HG03039 (cell line): ENCODE data around the gene CYP2C8.
"Not testable (repeated sequence)": the region's sequence is repeated elsewhere in the genome, so short reads cannot be mapped to it uniquely, and the experiment has no call there.

Experiments
- ATAC-seq: cut with Tn5 transposase; IDR thresholded peaks from one replicate; pipeline ENCODE4 v1.9.1; 2021; ENCODE audit warnings: mild to moderate bottlenecking, moderate library complexity; ENCODE audit not compliant: unreplicated experiment

The CYP2C8 gene

DNA sequence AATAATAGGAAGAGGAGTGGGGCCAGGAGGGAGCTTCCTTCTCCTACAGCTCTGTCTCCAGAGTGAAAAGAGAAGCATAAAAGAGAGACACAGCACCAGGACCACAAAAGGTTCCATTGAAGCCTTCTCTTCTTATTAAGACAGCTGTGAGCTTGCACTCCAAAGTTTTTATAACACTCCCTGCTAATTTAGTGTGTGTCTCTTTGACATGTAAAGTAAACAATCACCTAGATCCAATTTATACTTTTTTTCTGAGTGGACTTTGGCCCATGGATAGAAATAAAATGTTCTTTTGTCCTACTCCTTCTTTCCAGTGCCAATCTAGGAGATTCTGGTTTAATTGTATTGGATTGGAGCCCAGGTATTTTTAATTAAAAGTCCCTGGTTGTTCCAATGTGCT, at the start of gene CYP2C8:
TSS of gene CYP2C8 (minus strand) at position 212 of the 400 bp plus-strand sequence. CDS start at position 117, 95 bp downstream.
- ATAC-seq, result no peak

DNA sequence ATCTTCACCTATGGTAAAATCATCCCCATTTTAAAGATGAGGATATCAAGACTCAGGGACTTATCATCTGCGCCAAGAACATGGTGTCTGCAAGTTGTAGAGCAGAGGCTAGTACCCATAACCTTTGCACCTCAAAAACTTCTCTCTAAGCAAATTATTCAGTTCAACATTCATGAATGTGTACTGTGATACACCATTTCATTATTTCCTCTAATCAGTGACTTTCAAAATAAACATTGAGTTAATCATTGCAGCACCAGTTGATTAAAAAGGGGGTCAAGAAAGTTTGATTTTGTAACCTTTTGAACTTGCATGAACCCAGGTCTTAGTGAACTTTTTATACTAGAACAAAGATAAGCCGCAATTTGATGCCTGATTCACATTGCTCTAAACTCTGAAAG, 47.6 kb upstream of the CYP2C8 start:
- no peak for ATAC-seq

DNA sequence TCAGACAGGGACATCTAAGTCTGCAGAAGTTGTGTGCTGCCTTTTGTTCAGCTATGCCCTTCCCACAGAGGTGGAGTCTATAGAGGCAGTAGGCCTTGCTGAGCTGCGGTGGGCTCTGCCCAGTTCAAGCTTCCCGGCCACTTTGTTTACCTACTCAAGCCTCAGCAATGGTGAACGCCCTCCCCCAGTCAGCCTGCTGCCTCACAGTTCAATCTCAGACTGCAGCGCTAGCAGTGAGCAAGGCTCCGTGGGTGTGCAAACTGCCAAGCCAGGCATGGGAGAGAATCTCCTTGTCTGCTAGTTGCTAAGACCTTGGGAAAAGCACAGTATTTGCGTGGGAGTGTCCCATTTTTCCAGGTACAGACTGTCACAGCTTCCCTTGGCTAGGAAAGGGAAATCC, 41.5 kb upstream of the CYP2C8 start:
- not testable (repeated sequence) for ATAC-seq

DNA sequence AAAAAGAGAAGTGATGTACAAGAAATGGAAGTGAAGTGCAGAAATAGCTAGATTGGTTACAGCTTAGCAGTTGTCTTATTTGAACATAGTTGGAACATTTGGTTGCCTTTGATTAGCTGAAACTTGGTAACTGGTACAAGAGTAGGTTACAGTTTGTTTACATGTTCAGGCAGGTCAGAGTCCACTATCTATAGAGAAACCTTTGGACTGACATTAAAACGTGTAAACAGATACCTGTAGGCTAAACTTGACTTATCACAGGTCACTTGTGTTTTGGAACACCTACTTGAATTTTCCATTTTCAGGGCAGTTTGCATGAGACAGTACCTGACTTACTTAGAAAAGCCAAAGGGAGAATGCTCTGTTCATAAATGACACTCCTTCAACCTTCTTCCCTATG, 28.5 kb upstream of the CYP2C8 start:
- no peak for ATAC-seq

DNA sequence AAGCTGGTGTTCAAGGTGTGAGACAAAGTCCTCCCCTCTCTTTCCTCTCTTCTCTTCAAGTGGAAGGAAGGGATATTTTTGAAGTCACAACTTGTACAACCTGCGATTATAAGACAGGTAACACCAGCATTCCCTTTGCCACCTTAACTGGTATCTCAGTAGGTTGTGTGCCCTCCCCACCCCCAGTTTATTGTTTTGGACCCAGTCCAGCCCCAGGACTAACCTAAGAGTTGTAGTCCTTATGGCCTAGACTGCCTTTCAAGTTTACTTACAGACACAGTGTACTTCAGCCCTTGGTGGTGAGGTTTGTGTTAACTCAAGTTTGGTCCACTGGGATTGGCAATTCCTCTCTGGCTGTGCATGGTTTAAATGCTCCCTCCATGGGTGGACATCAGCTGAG, 26.8 kb upstream of the CYP2C8 start:
- no peak for ATAC-seq

DNA sequence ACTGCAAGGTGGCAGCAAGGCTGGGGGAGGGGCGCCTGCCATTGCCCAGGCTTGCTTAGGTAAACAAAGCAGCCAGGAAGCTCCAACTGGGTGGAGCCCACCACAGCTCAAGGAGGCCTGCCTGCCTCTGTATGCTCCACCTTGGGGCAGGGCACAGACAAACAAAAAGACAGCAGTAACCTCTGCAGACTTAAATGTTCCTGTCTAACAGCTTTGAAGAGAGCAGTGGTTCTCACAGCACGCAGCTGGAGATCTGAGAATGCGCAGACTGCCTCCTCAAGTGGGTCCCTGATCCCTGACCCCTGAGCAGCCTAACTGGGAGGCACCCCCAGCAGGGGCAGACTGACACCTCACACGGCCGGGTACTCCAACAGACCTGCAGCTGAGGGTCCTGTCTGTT, 10.3 kb upstream of the CYP2C8 start:
- ATAC-seq, result not testable (repeated sequence)

DNA sequence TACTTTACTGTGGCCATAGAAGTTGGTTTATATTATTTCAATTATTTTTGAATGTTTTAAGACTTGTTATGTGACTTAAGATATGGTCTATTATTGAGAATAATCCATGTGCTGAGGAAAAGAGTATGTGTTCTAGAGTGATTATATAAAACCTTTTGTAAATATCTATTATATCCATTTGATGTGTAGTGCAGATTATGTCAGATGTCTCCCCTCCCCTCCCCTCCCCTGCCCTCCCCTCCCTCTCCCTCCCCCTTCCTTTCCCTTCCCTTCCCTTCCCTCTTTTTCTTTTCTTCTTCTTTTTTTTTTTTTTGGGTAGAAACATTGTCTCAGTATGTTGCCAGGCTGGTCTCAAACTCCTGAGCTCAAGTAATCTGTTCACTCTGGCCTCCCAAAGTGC, 8.3 kb upstream of the CYP2C8 start:
- ATAC-seq, result no peak

DNA sequence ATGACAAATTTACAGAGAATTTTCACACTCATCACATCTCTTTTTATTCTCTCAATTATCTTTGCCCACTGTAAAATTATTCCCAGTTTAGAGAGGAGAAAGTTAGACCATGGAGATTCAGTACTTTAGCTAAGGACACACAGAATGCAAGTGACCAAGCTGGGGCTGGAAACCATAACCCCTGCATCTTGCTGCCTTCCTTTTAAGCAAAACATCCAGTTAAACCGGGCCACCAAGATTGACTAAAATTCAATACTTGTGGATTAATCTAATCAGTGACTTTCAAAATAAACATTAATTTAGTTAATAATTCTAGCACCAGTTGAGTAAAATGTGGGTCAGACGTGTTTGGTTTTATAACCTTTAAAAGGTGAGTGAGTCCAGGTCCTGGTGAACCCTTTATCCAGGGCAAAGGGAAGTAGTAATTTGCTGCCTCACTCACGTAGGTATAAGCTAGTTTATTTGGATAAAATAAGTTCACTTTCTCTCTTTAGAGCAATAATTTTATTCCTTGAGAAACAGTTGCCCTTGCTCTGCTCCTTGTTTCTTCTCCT, 1.9 kb upstream of the CYP2C8 start:
- no peak for ATAC-seq

DNA sequence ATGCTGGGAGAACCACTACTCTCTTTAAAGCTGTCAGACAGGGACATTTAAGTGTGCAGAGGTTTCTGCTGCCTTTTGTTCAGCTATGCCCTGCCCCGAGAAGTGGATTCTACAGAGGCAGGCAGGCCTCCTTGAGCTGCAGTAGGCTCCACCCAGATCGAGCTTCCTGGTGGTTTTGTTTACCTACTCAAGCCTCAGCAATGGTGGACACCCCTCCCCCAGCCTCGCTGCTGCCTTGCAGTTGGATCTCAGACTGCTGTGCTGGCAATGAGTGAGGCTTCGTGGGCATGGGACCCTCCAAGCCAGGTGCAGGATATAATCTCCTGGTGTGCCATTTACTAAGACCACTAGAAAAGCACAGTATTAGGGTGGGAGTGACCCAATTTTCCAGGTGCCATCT, 5.2 kb downstream of the CYP2C8 start:
- ATAC-seq, result not testable (repeated sequence)

DNA sequence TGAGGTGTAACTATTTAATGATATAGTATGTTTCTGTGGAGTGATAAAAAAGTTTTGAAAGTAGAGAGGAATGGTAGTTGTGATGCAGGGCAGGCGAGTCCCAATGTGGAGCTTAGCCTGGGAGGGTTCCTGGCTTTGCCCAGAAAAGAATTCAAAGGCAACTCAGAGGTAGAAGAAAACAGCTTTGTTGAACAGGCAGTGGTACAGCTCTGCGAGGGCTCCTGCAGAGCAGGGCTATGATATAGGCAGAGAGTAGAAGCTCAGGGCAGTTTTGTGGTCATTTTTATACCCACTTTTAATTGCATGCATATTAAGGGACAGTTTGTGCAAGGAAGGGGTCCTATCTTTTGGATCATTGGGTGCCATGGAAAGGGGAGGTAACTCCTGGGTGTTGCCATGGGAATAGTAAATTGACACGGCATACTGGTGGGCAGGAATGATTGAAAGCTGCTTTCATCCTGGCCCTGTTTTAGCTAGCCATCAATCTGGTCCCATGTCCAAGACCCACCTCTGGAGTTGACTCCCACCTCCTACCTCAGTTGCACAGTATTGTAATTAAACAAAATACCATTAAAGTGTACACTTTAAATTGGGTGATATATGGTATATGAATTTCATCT, 12.4 kb downstream of the CYP2C8 start:
- ATAC-seq, result no peak

DNA sequence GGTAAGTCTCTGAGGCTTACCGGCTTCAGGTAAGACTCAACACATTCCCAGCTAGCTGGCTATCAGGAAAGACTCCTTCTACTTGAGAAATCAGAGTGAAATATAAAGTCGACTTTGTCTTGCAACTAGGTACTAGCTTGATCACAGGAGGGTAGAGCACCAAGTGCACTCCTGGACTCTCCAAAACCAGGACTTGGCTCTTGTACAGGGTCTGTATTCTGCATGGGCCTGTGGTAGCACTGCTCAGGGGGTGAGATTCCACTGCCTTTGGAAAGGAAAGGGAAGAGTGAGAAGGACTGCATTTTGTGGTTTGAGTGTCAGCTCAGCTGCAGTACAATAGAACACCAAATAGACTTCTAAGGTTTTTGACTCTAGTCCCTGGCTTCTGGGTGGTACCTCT, 19.4 kb downstream of the CYP2C8 start:
- ATAC-seq, result no peak

DNA sequence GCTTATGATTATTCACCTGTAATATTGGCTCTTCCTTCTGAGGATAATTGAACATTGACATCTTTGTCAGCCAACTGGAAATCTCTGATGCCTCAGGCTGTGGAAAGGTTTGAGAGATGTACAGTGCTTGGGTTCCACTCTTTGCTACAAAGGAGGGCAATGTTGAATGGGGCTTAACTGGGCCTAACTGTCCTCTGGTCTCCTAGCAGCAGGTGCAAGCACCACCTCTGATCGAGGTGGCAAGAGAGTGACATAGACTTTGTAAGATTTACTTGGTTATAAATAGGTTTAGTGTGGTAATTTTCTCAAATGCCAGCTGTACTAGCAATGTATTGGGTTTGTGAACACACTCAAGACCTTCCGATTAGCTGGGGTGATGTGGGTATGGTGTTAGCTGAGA, 21.1 kb downstream of the CYP2C8 start:
- ATAC-seq, result no peak

DNA sequence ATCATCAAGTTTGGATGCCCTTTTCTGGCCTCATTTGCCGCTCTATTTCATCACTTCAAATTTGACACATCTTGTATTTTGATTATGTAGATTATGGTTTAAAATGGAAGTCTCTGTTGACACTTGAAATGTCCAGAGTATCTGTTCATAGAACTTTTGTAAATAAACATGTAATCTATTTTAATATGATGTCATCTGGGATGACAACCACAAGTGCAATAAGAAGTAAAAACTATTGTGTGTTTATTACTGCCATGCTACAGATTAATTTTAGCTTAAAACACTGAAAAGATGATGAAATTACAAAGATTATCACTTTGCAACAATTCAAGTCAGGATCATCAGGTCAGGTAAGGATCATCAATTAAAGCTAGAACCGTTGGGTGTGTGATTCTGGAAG, 30.0 kb downstream of the CYP2C8 start:
- ATAC-seq, result no peak

DNA sequence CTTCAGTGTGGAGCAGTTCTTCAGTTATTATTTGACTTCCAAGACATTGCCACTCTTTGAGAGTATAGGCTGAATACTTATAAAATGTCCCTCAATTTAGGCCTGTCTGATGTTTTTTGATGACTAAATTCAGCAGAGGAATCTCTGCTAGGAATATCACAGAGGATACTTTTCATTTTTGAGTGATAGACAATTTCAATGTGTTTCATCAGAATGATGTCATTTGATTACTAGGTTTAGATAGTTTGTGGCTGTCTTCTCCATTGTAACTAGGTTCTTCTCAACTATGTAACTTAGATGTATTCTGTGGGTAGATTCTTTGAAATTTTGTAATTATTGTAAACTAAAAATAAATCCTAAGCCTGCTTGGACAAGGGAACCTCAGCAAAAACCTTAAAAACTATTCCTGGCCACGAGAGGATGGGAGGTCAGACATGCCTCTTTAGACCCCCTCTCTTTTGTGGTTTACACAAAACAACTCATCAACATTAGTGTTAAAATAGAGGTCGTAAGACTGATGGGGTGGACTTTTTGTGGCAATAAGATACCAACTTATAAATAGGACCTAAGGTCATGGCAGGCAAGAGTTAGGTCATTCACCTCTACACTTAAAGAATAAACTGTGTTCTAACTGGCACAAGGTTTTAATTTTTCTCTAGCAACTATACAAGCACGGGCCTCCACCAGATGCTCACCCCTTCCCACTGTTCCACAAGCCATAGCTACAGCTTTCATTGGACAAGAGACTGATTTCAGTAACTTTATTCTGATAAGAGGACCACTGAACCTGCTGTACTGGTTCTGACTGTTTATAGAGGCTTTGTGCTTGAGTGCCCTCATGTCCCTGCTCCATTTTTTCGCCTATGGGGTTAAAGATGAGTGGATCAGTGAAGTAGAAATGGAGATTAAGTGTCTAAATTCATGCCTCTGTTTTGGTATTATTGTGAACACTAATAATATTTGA, 33.7 kb downstream of the CYP2C8 start:
- ATAC-seq, result no peak

DNA sequence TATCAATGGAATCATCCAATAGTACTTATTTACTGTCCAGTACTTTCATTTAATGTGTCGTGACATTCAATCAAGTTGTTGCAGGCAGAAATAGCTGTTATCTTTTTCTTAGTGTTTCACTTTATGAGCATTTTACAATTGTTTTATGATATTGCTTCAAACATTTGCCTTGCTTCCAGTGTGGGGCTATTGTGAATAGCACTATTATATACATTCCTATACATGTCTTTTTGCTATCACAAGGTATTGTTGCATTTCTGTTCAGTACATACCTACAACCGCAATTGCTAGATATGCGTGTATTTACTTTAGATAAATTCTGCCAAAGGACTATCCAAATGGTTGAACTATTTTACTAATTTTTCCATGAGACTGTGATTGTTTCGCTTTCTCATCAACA, 34.9 kb downstream of the CYP2C8 start:
- ATAC-seq, result no peak

DNA sequence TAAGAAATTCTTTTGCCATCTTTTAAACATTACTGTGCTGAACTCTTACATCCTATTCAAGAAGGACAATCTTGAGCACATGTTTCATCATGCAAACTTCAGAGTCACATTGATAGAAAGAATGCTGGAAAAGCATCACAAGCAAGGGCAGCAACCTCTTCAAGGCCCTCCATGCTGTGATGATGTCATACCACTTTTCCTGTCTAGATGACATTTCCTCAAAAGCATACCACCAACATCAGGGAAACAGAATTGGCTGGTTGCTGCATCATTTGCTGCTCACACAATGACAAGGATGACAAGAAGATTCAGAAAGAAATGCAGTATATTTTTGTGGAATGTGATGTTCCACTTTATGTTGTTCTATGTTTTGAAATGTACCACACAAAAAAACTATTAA, 37.6 kb downstream of the CYP2C8 start:
- ATAC-seq, result no peak

DNA sequence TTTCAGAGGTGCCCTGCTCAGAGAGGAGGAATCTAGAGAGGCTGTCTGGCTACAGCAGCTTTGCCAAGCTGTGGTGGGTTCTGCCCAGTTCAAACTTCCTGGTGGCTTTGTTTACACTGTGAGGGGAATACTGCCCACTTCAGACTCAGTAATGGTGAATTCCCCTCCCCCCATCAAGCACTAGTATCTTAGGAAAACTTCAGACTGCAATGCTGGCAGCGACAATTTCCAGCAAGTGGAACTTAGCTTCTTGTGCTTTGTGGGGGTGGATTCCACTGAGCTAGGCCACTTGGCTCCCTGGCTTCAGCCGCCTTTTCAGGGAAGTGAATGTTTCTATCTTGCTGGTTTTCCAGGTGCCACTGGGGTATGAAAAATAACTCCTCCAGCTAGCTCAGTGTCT, 42.8 kb downstream of the CYP2C8 start:
- no peak for ATAC-seq

DNA sequence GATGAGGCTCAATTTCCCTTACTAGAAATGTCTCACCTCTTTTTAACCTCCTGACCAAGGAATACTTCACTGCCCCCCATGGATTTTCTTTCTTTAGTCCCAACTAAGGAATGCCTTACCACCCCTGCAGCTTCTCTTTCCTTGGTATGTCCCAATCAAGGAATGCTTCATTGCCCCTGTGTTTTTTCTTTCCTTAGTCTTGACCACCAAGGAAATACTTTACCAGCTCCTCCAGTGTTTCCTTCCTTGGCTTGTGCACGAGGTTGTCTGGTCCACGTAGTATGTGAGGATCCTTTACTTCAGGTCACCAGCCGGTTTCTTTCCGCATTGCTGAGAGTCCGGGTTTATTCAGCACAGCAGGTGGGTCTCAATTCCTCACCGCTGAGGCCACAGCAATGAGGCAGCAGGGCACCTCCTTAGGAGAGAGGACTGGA, 71.5 kb downstream of the CYP2C8 start:
- no peak for ATAC-seq

DNA sequence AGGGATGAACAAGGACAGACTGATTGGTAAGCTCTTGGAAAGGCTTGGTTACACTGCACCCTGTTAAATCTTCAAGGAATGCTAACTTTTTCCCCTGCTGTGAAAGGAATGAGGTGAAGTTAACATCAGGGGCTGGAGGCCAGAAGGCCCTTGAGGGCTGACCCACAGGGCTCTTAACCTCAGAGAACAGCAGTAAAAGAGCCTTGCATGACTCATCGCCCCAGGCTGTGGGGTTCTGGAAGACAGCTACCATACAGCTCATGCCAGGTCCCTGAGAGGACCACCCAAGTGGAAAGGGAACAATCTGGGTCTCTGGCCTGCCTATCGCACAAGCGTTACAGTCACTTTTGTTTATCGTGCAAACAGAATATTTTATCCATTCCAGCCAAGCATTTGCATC, 76.5 kb downstream of the CYP2C8 start:
- no peak for ATAC-seq

DNA sequence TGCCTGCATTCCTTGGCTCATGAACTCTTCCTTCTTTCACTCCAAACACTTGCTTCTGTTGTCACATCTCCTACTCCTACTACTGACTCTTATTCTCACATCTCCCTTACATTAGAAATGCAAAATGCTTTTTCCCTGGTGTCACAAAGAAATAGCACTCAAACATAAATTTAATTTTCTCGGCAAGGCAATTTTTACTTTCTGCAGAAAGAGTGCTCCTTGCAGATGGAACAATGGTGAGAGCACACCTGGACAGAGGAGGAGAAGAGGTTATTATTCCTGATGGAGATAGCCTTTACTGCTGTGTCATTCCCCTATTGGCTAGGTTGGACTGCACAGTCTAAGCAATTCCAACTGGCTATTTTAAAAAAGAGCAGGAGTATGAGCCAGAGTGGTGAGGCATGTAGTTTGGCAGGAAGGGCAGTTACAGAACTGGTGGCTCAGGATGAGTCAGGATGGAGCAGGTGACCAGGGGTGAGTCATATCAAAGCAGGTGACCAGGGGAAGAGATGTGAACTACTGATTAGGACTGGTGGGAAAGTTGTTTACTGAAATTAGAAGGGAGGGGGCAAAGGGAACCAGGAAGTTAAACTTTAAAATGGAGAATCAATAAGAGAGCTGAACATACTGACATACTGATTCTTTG, 77.9 kb downstream of the CYP2C8 start:
- no peak for ATAC-seq

DNA sequence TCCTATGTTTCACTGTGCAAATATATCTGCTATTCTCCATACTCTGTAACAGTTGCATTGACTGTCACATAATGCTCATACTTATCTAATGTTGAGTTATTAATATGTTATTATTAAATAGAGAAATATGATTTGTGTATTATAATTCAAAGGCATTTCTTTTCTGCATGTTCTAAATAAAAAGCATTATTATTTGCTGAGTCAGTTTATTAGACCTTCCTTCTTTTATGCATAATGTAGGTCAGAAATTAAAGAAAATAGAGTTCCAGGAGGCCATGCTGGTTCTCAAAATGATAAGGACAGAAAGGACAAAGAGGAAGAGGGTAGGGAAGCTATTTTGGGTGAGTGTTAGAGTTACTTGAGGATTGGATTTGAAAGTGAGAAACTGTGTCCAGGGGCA, 80.1 kb downstream of the CYP2C8 start:
- ATAC-seq, result no peak
